Kidney (tissue), 14 donors: Measurements from ENCODE around the gene DNAJA2. TPM values are rescaled to one million over a fixed set of nuclear protein-coding genes. Genes with fewer than 3 reads are reported as not detected.
A peak's percentile ranks its signal among the peaks of the same experiment; 100 is the strongest.

Experiments
- DNase-seq, 5 donors: peaks; one replicate each; pipeline ENCODE4 v3.0.0-alpha.2; 2013 to 2020
- FAIRE-seq: peaks from 2 replicates; lab custom pipeline; 2012; peaks lifted over from hg19 to GRCh38; lab: Jason Lieb, UNC
- H3K27ac ChIP-seq, 2 donors: one replicate each; pipeline ENCODE4 v1.7.0; 2013; ENCODE audit warnings: low read depth in 2 of 2, low read length in 2 of 2, inconsistent platforms in 1 of 2
- H3K27me3 ChIP-seq: one replicate; pipeline ENCODE4 v1.7.1; 2013; ENCODE audit warnings: low read length, inconsistent platforms; ENCODE audit not compliant: control insufficient read depth, insufficient read depth
- H3K36me3 ChIP-seq, 3 donors: one replicate each; pipeline versions ENCODE4 v1.7.0 to v1.7.1; 2013; ENCODE audit warnings: low read length in 3 of 3, control low read depth in 1 of 3, inconsistent platforms in 1 of 3; ENCODE audit not compliant: insufficient read depth in 3 of 3, control insufficient read depth in 2 of 3
- H3K4me1 ChIP-seq, 3 donors: one replicate each; pipeline versions ENCODE4 v1.7.0 to v1.7.1; 2013; ENCODE audit warnings: low read length in 3 of 3, inconsistent platforms in 1 of 3, low read depth in 1 of 3; ENCODE audit not compliant: control insufficient read depth in 2 of 3, insufficient read depth in 2 of 3
- H3K4me3 ChIP-seq, 3 donors: one replicate each; pipeline versions ENCODE4 v1.7.0 to v1.8.1; 2013; ENCODE audit warnings: low read length in 3 of 3, control low read depth in 1 of 3, inconsistent platforms in 1 of 3
- H3K9ac ChIP-seq, 3 donors: one replicate each; pipeline versions ENCODE4 v1.7.0 to v1.7.1; 2013; ENCODE audit warnings: low read length in 3 of 3, control low read depth in 1 of 3, inconsistent platforms in 1 of 3
- H3K9me3 ChIP-seq, 3 donors: one replicate each; pipeline versions ENCODE4 v1.7.0 to v1.7.1; 2013; ENCODE audit warnings: low read length in 3 of 3, control low read depth in 1 of 3, inconsistent platforms in 1 of 3; ENCODE audit not compliant: control insufficient read depth in 2 of 3, insufficient read depth in 1 of 3
- intact Hi-C: fragments of 100-400 bp; cut with DNase I; formaldehyde crosslinking; loops from one replicate; pipeline ENCODE4 v1.11.1; 2022
- polyA plus RNA-seq: library from polyadenylated mRNA; stranded (reverse); fragments of 350-450 nt; fragmentation: Illumina TruSeq; extraction: RNeasy Lipid Tissue Mini Kit (QIAGEN cat#74804); gene quantifications from one replicate; pipeline ENCODE4 v1.2.3, GENCODE V29; 2014; ENCODE audit warnings: low read depth, low replicate concordance; ENCODE audit not compliant: insufficient read depth
- total RNA-seq: library from RNA; stranded (reverse); fragmentation: NEBNext Ultra II Directional; extraction: Animal tissue kit (Norgen Biotek cat#: 25700); gene quantifications from one replicate; pipeline ENCODE4 v1.2.1, GENCODE V29; 2021
- TF ChIP-seq, protein P1 (sequence below): IDR thresholded peaks from 3 replicates; pipeline ENCODE4 v1.5.1; 2012; ENCODE audit warnings: mild to moderate bottlenecking, moderate library complexity, borderline replicate concordance; ENCODE audit not compliant: insufficient read depth; ENCODE audit errors: extremely low read depth
- donor health status: control.
- donor health status: control.
- donor health status: control.
- donor health status: control.
- donor health status: control.
- donor health status: DM: yes; HTN: yes; CAD: no.
- donor health status: Normal renal cell carcinoma (clear cell type).

The DNAJA2 gene
- total and polyA plus RNA-seq, 2 donors from 2014 or later, result 47.3 to 54.4 TPM

DNA sequence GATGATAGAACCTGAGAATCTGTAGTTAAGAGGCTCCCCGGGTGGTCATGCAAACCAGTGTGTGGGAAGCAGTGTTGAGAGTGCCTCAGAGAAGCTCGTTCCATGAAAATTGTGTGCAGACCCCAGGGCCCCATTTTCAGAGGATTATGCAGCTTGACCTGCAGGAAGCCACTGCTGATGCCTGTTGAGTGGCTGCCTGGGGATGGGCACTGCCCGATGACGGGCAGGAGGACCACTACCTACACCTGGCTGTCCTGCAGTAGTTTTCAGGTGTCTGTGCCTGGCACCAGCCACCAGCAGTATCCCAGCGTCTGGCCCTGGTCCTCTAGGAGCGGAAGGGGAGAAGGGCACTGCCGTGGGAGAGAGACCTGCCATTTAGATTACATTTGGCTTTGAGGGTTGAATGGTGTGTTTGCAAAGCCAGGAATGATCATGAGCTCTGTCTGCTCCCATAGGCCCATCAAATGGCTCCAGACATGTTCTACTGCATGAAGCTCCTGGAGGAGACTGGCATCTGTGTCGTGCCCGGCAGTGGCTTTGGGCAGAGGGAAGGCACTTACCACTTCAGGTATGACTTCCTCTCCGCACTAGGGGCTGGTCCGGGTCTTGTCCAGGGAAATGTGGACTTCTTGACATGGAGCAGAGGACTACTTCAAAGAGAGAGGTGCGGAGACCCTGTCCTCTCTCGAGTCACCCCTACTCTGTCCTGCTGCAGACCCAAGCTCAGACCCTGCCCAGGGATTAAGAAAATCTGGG lies 46.8 kb downstream of the DNAJA2 start:
- DNase-seq, result peak in 1 of 5 donors; percentile 42
- H3K4me3 ChIP-seq, result no peak overlapping the region
- intact Hi-C loops, result no loop called here
- H3K36me3 ChIP-seq, result peaks cover 0 to 39% (median 14%) of the 10 kb centered on the region in 3 donors
- FAIRE-seq, result no peak
- H3K9ac ChIP-seq, result no peak overlapping the region
- no peaks in the 10 kb centered on the region for H3K27me3 ChIP-seq
- no peaks in the 10 kb centered on the region for H3K9me3 ChIP-seq
- H3K27ac ChIP-seq, result no peak overlapping the region
- TF ChIP-seq, protein P1, sequence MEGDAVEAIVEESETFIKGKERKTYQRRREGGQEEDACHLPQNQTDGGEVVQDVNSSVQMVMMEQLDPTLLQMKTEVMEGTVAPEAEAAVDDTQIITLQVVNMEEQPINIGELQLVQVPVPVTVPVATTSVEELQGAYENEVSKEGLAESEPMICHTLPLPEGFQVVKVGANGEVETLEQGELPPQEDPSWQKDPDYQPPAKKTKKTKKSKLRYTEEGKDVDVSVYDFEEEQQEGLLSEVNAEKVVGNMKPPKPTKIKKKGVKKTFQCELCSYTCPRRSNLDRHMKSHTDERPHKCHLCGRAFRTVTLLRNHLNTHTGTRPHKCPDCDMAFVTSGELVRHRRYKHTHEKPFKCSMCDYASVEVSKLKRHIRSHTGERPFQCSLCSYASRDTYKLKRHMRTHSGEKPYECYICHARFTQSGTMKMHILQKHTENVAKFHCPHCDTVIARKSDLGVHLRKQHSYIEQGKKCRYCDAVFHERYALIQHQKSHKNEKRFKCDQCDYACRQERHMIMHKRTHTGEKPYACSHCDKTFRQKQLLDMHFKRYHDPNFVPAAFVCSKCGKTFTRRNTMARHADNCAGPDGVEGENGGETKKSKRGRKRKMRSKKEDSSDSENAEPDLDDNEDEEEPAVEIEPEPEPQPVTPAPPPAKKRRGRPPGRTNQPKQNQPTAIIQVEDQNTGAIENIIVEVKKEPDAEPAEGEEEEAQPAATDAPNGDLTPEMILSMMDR, result no peak
- peaks cover 0 to 2% (median 0%) of the 10 kb centered on the region in 3 donors for H3K4me1 ChIP-seq

DNA sequence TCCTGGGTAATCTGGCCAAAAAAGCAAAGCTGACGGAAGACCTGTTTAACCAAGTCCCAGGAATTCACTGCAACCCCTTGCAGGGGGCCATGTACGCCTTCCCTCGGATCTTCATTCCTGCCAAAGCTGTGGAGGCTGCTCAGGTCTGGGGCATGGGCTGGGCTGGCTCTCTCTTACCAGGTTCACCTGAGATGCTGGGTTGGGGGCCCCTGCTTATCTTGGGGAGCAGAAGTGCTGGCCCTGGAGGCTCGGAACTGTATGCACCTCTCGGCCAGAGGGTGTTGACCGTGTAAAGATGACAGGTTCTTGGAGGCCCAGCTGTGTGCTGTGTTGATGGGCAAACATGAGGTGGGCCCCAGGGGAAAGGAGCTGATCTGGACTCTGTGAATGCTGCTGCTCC lies 49.1 kb downstream of the DNAJA2 start:
- H3K27ac ChIP-seq, result no peak overlapping the region
- no peak for DNase-seq
- no peaks in the 10 kb centered on the region for H3K27me3 ChIP-seq
- no peak overlapping the region for H3K9ac ChIP-seq
- no peaks in the 10 kb centered on the region for H3K9me3 ChIP-seq
- TF ChIP-seq, protein P1, result no peak
- intact Hi-C loops, result no loop called here
- peaks cover 0 to 9% (median 5%) of the 10 kb centered on the region in 3 donors for H3K4me1 ChIP-seq
- H3K36me3 ChIP-seq, result peaks cover 0 to 40% (median 13%) of the 10 kb centered on the region in 3 donors
- H3K4me3 ChIP-seq, result no peak overlapping the region
- FAIRE-seq, result no peak

- Histone ChIP-seq H3K9me3 (no peaks in the 10 kb centered on the region), H3K36me3 (peaks cover 0 to 40% (median 10%) of the 10 kb centered on the region in 3 donors), H3K27me3 (no peaks in the 10 kb centered on the region), H3K27ac (no peak overlapping the region), H3K9ac (no peak overlapping the region), H3K4me3 (no peak overlapping the region), H3K4me1 (peaks cover 0 to 9% (median 5%) of the 10 kb centered on the region in 3 donors)
- no peak for FAIRE-seq
- intact Hi-C loops, result no loop called here
- TF ChIP-seq, protein P1, result no peak
- no peak for DNase-seq
Measured at GRCh38 chr16:46923513-46924295, 49.8 kb downstream of the DNAJA2 start.
